Fibroblast of skin of left biceps (primary cell): Measurements from ENCODE around the gene KIAA1671.

Experiments used
- DNase-seq, 2 experiments: peaks; one replicate each; pipeline ENCODE4 v3.0.0-alpha.2; 2013; ENCODE audit warnings: low read depth in 2 of 2

Gene KIAA1671

DNA sequence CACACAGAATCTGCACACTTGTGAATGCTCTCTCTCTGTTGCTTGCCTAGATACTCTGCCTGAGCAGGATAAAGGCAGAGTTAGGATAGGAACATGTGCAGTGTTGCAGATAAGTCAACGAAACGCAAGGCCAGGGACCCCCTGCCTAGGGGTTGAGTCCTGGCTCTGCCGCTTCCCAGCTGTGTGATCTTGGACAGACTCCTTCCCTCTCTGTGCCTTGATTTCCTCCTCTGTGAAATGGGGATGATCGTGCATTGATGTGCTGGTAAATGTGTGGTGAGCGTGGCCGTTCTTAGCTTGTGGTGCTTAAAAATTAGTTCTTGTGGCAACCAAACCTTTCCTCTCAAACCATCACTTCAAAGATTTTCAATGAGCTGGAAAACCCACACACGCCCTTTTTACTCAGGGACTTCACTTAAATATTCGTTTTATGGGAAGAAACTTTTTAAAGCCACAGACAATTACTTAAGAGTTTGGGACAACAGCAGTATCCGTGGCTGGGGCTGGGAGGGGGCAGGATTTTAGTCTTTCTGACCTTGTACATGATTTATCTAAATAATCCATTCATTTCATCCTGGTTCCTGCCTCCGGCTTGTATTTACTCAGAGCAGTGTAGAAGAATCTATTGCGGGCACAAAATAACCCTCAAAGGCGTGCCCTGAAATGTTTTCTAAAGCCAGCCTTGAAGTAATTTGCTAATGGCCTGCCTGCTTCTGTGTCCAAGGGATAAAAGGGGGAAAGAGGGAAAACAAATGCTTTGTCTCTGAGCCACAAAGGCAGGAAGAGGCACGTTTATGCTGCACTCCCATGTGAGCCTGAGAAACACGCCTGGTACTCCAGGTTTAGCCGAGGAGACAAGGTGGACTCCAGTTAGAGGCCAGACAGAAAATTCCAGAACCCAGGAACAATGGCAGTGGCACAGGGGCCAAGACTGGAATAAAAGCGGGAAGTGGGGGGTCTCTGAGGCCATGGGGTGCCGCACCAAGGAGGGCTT, 162.2 kb downstream of the KIAA1671 start:
- no peak for DNase-seq

DNA sequence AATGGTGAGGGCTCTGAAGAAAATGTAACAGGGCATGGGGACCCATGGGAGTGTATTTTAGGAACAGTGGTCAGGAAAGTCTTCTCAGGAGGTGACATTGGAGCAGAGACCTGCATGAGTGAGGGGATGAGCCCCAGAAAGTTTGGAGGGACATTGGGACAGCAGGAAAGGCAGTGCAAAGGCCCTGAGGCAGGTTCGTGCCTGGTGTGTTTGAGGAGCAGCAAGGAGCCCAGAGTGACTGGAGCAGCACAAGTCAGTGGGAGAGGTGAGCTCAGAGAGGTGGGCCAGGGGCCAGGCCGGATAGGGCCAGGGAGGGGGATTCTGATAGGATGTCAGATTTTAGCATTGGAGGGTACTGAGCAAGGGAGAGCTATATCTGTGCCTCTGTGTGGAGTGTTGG, 167.1 kb downstream of the KIAA1671 start:
- DNase-seq: no peak

DNA sequence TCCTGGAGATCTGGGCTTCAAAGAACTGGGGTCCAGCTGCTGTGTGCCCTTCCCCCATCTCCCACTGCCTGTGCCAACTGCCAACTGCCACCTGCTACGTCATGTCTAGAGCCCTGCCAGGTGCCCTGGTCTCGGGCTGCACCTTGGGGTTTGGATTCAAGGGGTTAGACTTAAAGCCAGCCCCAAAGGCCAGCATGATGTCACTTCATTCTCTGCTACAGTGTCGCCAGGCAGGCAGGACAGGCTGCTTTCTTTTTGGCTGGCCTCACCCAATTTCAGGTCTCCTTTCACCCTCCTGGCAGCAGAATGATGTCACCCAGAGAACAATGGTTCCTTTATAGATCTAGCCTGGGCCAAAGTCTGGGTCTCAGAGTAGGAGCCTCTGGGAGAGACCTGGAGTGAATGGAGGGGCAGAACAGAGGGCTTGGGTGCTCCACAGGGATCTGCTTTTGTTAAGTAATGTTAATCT, 167.6 kb downstream of the KIAA1671 start:
- no peak for DNase-seq

- no peak for DNase-seq
Observed at GRCh38 chr22:25120761-25121212, 168.3 kb downstream of the KIAA1671 start.

DNA sequence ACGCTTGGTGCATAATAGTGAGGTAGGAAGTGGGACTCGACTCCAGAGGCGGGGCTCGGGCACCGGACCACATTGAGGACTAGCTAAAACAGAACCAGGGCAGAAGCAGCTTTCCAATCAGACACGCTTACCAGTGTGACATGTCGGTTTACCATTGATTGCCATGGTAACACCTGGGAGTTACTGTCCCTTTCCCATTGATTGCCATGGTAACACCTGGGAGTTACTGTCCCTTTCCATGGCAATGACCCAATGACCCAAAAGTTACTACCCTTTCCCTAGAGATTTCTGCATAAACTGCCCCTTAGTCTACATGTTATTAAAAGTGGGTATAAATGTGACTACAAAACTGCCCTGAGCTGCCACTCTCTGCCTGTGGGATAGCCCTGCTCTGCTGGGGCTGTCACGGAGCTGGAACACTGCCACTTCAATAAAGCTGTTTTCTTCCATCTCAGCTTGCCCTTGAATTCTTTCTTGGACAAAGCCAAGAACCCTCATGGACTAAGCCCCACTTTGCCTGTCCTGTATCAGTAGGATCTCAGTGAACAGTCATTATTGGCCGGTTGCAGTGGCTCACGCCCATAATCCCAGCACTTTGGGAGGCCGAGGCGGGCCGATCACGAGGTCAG, 169.7 kb downstream of the KIAA1671 start:
- no peak for DNase-seq

GRCh38 chr22:25123677-25124076, 171.2 kb downstream of the KIAA1671 start:
- DNase-seq: no peak

GRCh38 chr22:25125693-25126357, 173.3 kb downstream of the KIAA1671 start:
- no peak for DNase-seq

- no peak for DNase-seq
Observed at GRCh38 chr22:25126510-25126909, 174.0 kb downstream of the KIAA1671 start.

GRCh38 chr22:25127318-25127717, 174.8 kb downstream of the KIAA1671 start:
- no peak for DNase-seq

DNA sequence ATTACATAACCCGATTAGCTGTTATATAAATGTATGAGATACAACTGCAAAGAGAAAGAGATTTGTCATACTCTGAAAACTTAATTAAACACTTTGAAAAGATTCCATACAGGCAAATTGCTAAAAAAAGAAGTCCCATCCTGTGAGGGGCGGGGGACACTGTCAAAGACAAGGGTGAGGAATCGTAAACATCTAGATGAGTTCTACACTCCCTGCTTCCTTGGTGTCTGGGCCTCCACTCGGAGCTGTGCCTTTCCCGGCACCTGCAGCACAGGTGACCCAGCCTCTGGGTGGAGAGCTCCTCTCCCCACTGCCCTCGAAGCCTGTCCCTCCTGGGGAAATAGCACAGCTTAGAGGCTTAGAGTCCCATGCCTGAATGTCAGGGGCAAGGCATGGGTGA, 177.9 kb downstream of the KIAA1671 start:
- no peak for DNase-seq

GRCh38 chr22:25131198-25131887, 178.8 kb downstream of the KIAA1671 start:
- no peak for DNase-seq

DNA sequence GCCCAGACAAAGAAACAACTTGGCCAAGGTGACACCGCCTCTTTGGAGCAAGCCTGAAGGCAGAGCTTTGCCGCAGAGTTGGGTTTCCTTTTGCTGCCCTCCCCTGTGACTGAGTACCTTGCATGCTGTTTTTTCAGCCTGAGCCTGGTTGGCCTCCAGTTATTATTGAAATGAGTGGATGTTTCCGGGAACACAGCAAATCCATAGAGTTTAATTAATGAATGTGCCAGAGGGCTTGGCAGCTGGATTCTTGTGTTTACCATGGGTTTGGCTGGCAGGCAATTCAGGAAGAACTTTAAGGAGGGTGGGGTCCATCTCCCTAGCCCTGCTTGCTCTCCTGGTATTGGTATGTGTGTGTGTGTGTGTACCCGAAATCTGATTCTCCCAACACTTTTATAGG, 181.5 kb downstream of the KIAA1671 start:
- no peak for DNase-seq

DNA sequence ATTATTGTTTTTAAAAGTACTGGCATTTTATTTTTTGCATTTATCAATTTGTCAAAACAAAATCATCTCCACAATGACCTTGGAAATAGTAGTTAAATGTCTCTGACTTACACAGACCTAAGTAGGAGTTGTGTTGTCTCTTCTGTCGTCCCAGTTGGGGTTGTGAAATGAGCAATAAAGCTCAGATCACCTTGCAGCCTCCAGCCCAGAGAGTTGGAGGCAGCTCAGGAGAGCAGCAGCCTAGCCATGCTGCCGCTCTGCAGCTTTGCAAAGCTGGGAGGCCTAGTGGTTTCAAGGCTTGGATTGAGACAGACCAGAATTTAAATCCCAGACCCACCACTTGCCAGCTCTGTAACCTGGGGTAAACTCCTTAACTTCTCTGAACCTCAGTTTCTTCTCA, 181.9 kb downstream of the KIAA1671 start:
- DNase-seq: no peak

GRCh38 chr22:25136953-25137576, 184.5 kb downstream of the KIAA1671 start:
- DNase-seq: no peak

- DNase-seq: no peak
Observed at GRCh38 chr22:25137577-25138525, 185.3 kb downstream of the KIAA1671 start.

DNA sequence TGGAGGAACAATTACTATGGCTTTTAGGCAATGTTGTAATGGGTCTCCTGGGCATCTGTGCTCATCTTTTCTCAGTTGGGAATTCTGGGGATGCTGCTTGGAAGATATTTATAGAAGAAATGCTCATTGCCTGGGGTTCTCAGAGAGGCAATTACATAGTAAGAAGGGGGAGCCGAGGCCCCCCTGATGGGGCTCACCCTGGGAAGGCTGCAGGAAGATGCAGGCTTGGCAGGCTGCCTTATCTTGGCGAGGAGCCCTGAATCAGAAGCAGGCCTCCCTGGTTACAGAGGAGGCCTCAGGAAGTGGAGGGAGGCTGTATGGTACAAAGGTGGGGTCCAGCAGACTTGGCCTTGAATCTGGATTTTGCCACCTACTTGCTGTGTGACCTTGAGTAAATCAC, 186.5 kb downstream of the KIAA1671 start:
- DNase-seq: no peak

- DNase-seq: no peak
Observed at GRCh38 chr22:25142102-25142501, 189.6 kb downstream of the KIAA1671 start.

DNA sequence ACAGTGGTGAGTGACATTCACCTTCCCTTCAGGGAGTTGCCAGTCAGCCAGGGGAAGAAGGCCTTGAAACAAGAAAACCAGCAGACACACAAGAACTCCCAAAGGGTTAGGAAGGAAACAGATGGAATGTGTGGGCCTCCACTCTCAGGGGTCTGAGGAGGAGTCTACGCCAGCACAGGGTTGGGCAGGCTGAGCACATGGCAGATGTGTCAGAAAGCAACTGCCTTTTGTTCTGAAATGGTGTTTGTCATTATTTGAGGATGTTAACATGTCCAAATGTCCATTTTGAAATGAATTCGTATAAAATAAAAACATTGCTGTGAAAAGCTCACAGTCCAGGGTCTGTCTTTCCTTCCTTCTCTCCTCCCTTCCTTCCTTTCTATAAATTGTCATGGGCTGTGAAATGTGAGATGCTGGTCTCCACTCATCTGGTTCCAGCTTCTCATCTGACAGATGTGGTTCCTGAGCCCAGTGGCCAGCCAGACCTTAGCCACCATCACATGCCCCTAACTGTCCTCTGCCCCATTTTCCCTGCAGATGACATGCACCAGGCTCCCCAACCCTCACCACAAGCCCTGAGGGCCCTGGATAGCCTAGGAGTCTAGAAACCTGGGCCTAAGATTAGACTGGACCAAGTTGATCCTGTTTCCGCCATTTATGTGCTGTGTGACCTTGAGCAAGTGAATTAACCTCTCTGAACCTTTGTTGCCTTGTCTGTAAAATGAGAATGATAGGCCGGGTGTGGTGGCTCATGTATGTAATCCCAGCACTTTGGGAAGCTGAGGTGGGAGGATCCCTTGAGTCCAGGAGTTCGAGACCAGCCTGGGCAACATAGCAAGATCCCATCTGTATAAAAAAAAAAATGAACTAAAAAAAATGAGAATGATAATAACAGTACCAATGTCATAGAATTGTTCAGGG, 190.9 kb downstream of the KIAA1671 start:
- DNase-seq: no peak

DNA sequence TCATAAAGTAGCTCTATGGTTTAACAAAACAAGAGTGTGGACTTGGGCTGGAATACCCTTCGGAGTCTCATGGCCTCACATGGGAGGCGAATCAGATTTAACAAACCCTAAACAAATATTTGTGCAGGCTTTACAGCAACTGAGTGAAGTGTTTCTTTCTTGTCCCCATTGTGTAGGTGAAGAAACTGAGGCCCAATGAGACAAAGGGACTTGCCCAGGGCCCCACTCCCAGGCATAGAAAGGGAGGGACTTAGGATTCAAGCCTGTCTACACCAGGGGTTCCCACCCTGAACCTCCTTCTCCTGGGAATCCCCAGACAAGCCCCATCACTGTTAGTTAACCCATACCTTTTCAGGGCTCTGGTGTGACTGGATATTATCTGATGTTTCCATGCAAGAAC, 192.0 kb downstream of the KIAA1671 start:
- DNase-seq: no peak
